ENCODE results near the gene SLC47A1.

DNA sequence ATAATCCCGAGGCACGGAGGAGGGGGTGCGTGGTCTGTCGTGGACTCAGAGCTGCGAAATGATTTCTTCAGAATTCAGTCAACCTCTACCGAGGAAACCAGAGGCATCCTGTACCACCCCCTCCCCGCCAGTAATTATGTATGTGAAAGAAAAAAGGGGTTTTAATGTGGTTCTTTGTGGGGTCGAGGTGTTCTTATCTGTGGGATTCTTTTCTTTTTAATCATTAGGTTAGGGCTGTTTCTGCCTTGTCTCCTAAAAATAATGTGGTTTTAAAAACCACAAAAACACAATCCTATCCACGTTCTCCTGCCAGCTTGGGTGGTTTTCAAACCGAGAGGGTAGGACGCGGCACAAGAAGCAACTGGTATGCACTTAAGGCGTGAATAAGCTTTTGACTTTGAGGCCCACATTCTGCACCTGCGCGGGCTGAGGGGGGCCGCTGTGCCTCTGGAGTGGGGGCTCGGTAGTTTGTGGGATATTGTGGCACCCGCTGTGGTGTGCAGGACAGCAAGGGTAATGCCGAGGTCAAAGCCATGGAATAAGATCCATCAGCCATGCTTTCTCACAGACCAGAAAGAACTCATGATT, 1.0 kb downstream of the SLC47A1 start:
- TF ChIP-seq, protein P1, sequence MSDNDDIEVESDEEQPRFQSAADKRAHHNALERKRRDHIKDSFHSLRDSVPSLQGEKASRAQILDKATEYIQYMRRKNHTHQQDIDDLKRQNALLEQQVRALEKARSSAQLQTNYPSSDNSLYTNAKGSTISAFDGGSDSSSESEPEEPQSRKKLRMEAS (IDR thresholded peaks at IDR 0.05): no peak
- no peak for TF ChIP-seq NFE2L2 (IDR thresholded peaks at IDR 0.05; ENCODE audit: low read length)
- no peak for TF ChIP-seq TAF1 (CRISPR knock-in tag; IDR thresholded peaks at IDR 0.05)
- TF ChIP-seq SSRP1 (CRISPR knock-in tag; IDR thresholded peaks at IDR 0.05): no peak
- TF ChIP-seq JUND (CRISPR knock-in tag; IDR thresholded peaks at IDR 0.05): no peak
- no peak for TF ChIP-seq POLR2A (IDR thresholded peaks at IDR 0.05; ENCODE audit: insufficient read depth in 1 of 2, low read depth in 2 of 2, low read length in 2 of 2)
- no peak for TF ChIP-seq ZNF678 (CRISPR knock-in tag; IDR thresholded peaks at IDR 0.05)
- no peak for TF ChIP-seq DNMT1 (CRISPR knock-in tag; IDR thresholded peaks at IDR 0.05)
- TF ChIP-seq, protein P2, sequence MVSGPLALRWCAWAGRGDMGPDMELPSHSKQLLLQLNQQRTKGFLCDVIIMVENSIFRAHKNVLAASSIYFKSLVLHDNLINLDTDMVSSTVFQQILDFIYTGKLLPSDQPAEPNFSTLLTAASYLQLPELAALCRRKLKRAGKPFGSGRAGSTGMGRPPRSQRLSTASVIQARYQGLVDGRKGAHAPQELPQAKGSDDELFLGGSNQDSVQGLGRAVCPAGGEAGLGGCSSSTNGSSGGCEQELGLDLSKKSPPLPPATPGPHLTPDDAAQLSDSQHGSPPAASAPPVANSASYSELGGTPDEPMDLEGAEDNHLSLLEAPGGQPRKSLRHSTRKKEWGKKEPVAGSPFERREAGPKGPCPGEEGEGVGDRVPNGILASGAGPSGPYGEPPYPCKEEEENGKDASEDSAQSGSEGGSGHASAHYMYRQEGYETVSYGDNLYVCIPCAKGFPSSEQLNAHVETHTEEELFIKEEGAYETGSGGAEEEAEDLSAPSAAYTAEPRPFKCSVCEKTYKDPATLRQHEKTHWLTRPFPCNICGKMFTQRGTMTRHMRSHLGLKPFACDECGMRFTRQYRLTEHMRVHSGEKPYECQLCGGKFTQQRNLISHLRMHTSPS (CRISPR knock-in tag; IDR thresholded peaks at IDR 0.05; ENCODE audit: low read depth): no peak
